Measurements from ENCODE around the gene POC1A. TPM values are rescaled to one million over a fixed set of nuclear protein-coding genes. Genes with fewer than 3 reads are reported as not detected.

Gene POC1A
- total RNA-seq, 1 experiment from 2014 or later: 29.0 TPM

GRCh38 chr3:52128118-52128683 is 26.0 kb downstream of the POC1A start:
- H3K4me3 Mint-ChIP-seq: no peak overlapping the region
- H3K27ac ChIP-seq (ENCODE audit: insufficient read length, low read depth, low read length): no peak overlapping the region

More at GRCh38 chr3:52128118-52128683, 26.0 kb downstream of the POC1A start:
- H3K56ac ChIP-seq (ENCODE audit: insufficient read length, low read depth, low read length): no peak overlapping the region
- H2AK5ac ChIP-seq (ENCODE audit: insufficient read length, low read length): no peak overlapping the region
- H3K27me3 Mint-ChIP-seq (ENCODE audit: low read depth): no peaks in the 10 kb centered on the region
- no peak overlapping the region for H3K4me2 ChIP-seq (ENCODE audit: insufficient read depth, insufficient read length, low read length)
- no peaks in the 10 kb centered on the region for H3K9me3 ChIP-seq (ENCODE audit: control insufficient read depth, low read depth, low read length)
- no peak overlapping the region for H3K4ac ChIP-seq (ENCODE audit: low read depth, low read length)
- no peaks in the 10 kb centered on the region for H3K27me3 ChIP-seq (ENCODE audit: insufficient read depth, low read length)
- H3T11ph ChIP-seq (ENCODE audit: low read length): no peak overlapping the region
- no peak overlapping the region for H4K5ac ChIP-seq (ENCODE audit: insufficient read length, low read depth, low read length)
- no peak overlapping the region for H4K8ac ChIP-seq (replicated peaks; ENCODE audit: insufficient read length, low read depth, low read length)
- no peak overlapping the region for H2BK5ac ChIP-seq (ENCODE audit: insufficient read length, low read length)
- no peaks in the 10 kb centered on the region for H3K4me1 ChIP-seq (ENCODE audit: insufficient read depth, low read length)
- no peaks in the 10 kb centered on the region for H3K9me3 Mint-ChIP-seq
- no CpG with 5 or more reads among the region's 7 CpGs for WGBS (ENCODE audit: extremely low coverage, insufficient read length, low lambda C conversion rate)
- no peak overlapping the region for H2BK20ac ChIP-seq (ENCODE audit: low read depth, low read length, poor library complexity, severe bottlenecking)
- H3K14ac ChIP-seq (ENCODE audit: insufficient read depth, low read length): no peak overlapping the region
- no peak overlapping the region for H4K91ac ChIP-seq (ENCODE audit: insufficient read length, low read depth, low read length)
- no peaks in the 10 kb centered on the region for H4K20me1 ChIP-seq (ENCODE audit: control insufficient read depth, insufficient read depth, insufficient read length)
- H3K23me2 ChIP-seq (ENCODE audit: insufficient read length, low read depth, low read length, poor library complexity, severe bottlenecking): no peaks in the 10 kb centered on the region
- no peak overlapping the region for H3K23ac ChIP-seq (ENCODE audit: insufficient read length, low read depth, low read length)
- peaks cover 10 to 47% (median 43%) of the 10 kb centered on the region in 3 experiments; a peak in 6 of 7 replicates for H3K36me3 Mint-ChIP-seq (ENCODE audit: insufficient read depth in 1 of 3, low read depth in 3 of 3)
- no peak overlapping the region for H3K18ac ChIP-seq (ENCODE audit: insufficient read length, low read depth, low read length)
- H2BK120ac ChIP-seq (ENCODE audit: low read depth, low read length, poor library complexity, severe bottlenecking): no peak overlapping the region
- TF ChIP-seq CTCF (conservative IDR thresholded peaks at IDR 0.05): no peak; the same call in 2 of the 3 replicates
- no peak overlapping the region for H2BK12ac ChIP-seq (ENCODE audit: insufficient read length, low read depth, low read length)
- H3K27ac Mint-ChIP-seq: peak overlapping the region in 2 of 3 experiments; percentile 28 to 82; a peak in 2 of 7 replicates
- peaks cover 0 to 3% of the 10 kb centered on the region in 2 experiments; a peak in 2 of 4 replicates for H3K4me1 Mint-ChIP-seq
- no peaks in the 10 kb centered on the region for H3K79me1 ChIP-seq (ENCODE audit: insufficient read depth, low read depth, low read length, poor library complexity, severe bottlenecking)
- no peak overlapping the region for H2AFZ ChIP-seq (ENCODE audit: low read length)
- no peak overlapping the region for H3K9ac ChIP-seq (ENCODE audit: extremely low read depth, insufficient read length, low read length)
- DNase-seq: no peak
- no peaks in the 10 kb centered on the region for H3K79me2 ChIP-seq (ENCODE audit: insufficient read depth, low read length)
- no peak overlapping the region for H2BK15ac ChIP-seq (ENCODE audit: low read depth, low read length)

Measured in H9 (cell line).